WERI-Rb-1 (cell line): ENCODE data around the gene MGAT1.

ENCODE experiments used
- DNase-seq: peaks from one replicate; pipeline ENCODE4 v3.0.0-alpha.2; 2020
- H3K27ac ChIP-seq: fragments of 250-450 bp; sonication (Bioruptor Pico); 2 replicates; pipeline ENCODE4 v1.5.1; 2020; ENCODE audit warnings: mild to moderate bottlenecking, moderate library complexity
- H3K27me3 ChIP-seq: fragments of 250-450 bp; sonication (Bioruptor Pico); 2 replicates; pipeline ENCODE4 v1.5.1; 2021; ENCODE audit warnings: mild to moderate bottlenecking, low read depth, moderate library complexity; ENCODE audit not compliant: insufficient read depth, severe bottlenecking
- H3K36me3 ChIP-seq: fragments of 250-450 bp; sonication (Bioruptor Pico); 2 replicates; pipeline ENCODE4 v1.5.1; 2020; ENCODE audit warnings: mild to moderate bottlenecking, moderate library complexity
- H3K4me3 ChIP-seq: 2 replicates; pipeline ENCODE4 v1.5.1; 2011; ENCODE audit warnings: low read depth, mild to moderate bottlenecking, control low read depth, low read length
- H3K9me3 ChIP-seq: fragments of 250-450 bp; sonication (Bioruptor Pico); 2 replicates; pipeline ENCODE4 v1.5.1; 2021; ENCODE audit warnings: mild to moderate bottlenecking, moderate library complexity; ENCODE audit not compliant: severe bottlenecking
- TF ChIP-seq, protein P1 (sequence below): IDR thresholded peaks from 2 replicates; pipeline ENCODE4 v1.5.1; 2011; ENCODE audit warnings: low read depth, mild to moderate bottlenecking, control low read depth, inconsistent platforms, low read length

Gene MGAT1

DNA sequence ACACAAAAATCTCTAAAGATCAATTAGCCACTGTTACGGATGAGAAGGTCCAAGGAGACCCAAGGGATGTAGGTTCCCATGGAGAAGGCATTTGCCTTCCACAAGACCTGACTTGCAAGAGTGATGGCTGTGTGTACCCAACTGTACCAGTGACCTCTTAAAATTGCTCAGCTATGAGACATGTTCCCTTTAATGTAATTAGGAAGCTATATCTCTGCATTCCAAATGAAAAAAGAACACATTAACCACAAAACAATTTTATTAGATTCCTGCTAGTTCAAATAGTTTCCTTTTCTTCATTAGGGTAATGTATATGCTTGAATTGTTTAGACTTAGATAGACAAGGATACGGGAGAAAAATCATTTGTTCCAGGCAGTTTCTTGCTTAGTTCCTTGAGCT is 66.1 kb downstream of the MGAT1 start:
- DNase-seq, result no peak
- TF ChIP-seq, protein P1, sequence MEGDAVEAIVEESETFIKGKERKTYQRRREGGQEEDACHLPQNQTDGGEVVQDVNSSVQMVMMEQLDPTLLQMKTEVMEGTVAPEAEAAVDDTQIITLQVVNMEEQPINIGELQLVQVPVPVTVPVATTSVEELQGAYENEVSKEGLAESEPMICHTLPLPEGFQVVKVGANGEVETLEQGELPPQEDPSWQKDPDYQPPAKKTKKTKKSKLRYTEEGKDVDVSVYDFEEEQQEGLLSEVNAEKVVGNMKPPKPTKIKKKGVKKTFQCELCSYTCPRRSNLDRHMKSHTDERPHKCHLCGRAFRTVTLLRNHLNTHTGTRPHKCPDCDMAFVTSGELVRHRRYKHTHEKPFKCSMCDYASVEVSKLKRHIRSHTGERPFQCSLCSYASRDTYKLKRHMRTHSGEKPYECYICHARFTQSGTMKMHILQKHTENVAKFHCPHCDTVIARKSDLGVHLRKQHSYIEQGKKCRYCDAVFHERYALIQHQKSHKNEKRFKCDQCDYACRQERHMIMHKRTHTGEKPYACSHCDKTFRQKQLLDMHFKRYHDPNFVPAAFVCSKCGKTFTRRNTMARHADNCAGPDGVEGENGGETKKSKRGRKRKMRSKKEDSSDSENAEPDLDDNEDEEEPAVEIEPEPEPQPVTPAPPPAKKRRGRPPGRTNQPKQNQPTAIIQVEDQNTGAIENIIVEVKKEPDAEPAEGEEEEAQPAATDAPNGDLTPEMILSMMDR, result no peak
- Histone ChIP-seq H3K27ac (no peak overlapping the region), H3K36me3 (no peaks in the 10 kb centered on the region), H3K4me3 (no peak overlapping the region), H3K9me3 (no peaks in the 10 kb centered on the region), H3K27me3 (peaks cover 2% of the 10 kb centered on the region)
